ENCODE results near the gene AIG1.
A peak's percentile ranks its signal among the peaks of the same experiment; 100 is the strongest.

The AIG1 gene

GRCh38 chr6:143093290-143093689, 32.6 kb downstream of the AIG1 start:
- peaks cover 11% of the 10 kb centered on the region; the same call in 1 of the 2 replicates for H3F3A ChIP-seq (ENCODE audit: insufficient read depth, low read length)
- H3K9ac ChIP-seq (ENCODE audit: low read length): no peak overlapping the region
- H3K4me2 ChIP-seq (ENCODE audit: low read depth, low read length): no peak overlapping the region
- H3K27ac ChIP-seq (ENCODE audit: low read length): no peak overlapping the region
- H3K27me3 ChIP-seq (replicated peaks; ENCODE audit: insufficient read depth, low read length): no peaks in the 10 kb centered on the region
- DNase-seq: no peak
- H3K36me3 ChIP-seq (replicated peaks; ENCODE audit: insufficient read depth, low read length): no peaks in the 10 kb centered on the region
- H2AFZ ChIP-seq (ENCODE audit: low read length): no peak overlapping the region
- no peaks in the 10 kb centered on the region for H3K9me2 ChIP-seq (replicated peaks; ENCODE audit: insufficient read depth, low read length)
- H3K79me2 ChIP-seq (ENCODE audit: low read length): no peaks in the 10 kb centered on the region
- no peak overlapping the region for H3K4me3 ChIP-seq (ENCODE audit: low read length)
- peaks cover 14% of the 10 kb centered on the region; the same call in 1 of the 2 replicates for H3K4me1 ChIP-seq (ENCODE audit: low read length)
- no peaks in the 10 kb centered on the region for H3K9me3 ChIP-seq (replicated peaks; ENCODE audit: insufficient read depth, low read length)
- no peaks in the 10 kb centered on the region for H4K20me1 ChIP-seq (ENCODE audit: insufficient read depth, low read length)
- TF ChIP-seq CTCF (IDR thresholded peaks at IDR 0.05; ENCODE audit: low read length) (no peak), EZH2 (optimal IDR thresholded peaks at IDR 0.05; ENCODE audit: low read depth, low read length) (no peak)

GRCh38 chr6:143096403-143096802, 35.7 kb downstream of the AIG1 start:
- H2AFZ ChIP-seq (ENCODE audit: low read length): no peak overlapping the region
- peaks cover 11% of the 10 kb centered on the region; the same call in 1 of the 2 replicates for H3F3A ChIP-seq (ENCODE audit: insufficient read depth, low read length)
- no peak overlapping the region for H3K27ac ChIP-seq (ENCODE audit: low read length)
- DNase-seq: no peak
- H3K9me2 ChIP-seq (replicated peaks; ENCODE audit: insufficient read depth, low read length): no peaks in the 10 kb centered on the region
- TF ChIP-seq CTCF (IDR thresholded peaks at IDR 0.05; ENCODE audit: low read length) (no peak), EZH2phosphoT487 (IDR thresholded peaks at IDR 0.05; ENCODE audit: low read length) (no peak)
- H3K4me2 ChIP-seq (ENCODE audit: low read depth, low read length): no peak overlapping the region
- no peak overlapping the region for H3K4me3 ChIP-seq (ENCODE audit: low read length)
- H3K27me3 ChIP-seq (replicated peaks; ENCODE audit: insufficient read depth, low read length): no peaks in the 10 kb centered on the region
- no peaks in the 10 kb centered on the region for H3K36me3 ChIP-seq (replicated peaks; ENCODE audit: insufficient read depth, low read length)
- H3K4me1 ChIP-seq (ENCODE audit: low read length): peaks cover 18% of the 10 kb centered on the region; the same call in 1 of the 2 replicates
- H3K9ac ChIP-seq (ENCODE audit: low read length): no peak overlapping the region
- H3K9me3 ChIP-seq (replicated peaks; ENCODE audit: insufficient read depth, low read length): no peaks in the 10 kb centered on the region
- no peaks in the 10 kb centered on the region for H4K20me1 ChIP-seq (ENCODE audit: insufficient read depth, low read length)
- no peaks in the 10 kb centered on the region for H3K79me2 ChIP-seq (ENCODE audit: low read length)

- TF ChIP-seq EZH2phosphoT487 (IDR thresholded peaks at IDR 0.05; ENCODE audit: low read length) (no peak), EZH2 (optimal IDR thresholded peaks at IDR 0.05; ENCODE audit: low read depth, low read length) (no peak), CTCF (IDR thresholded peaks at IDR 0.05; ENCODE audit: low read length) (no peak)
- Histone ChIP-seq H3K4me1 (ENCODE audit: low read length) (peaks cover 18% of the 10 kb centered on the region; the same call in 1 of the 2 replicates), H3K36me3 (replicated peaks; ENCODE audit: insufficient read depth, low read length) (no peaks in the 10 kb centered on the region), H3K4me2 (ENCODE audit: low read depth, low read length) (peak overlapping the region; percentile 60), H4K20me1 (ENCODE audit: insufficient read depth, low read length) (no peaks in the 10 kb centered on the region), H3K27me3 (replicated peaks; ENCODE audit: insufficient read depth, low read length) (no peaks in the 10 kb centered on the region), H3K9me3 (replicated peaks; ENCODE audit: insufficient read depth, low read length) (no peaks in the 10 kb centered on the region), H3K79me2 (ENCODE audit: low read length) (no peaks in the 10 kb centered on the region), H3F3A (ENCODE audit: insufficient read depth, low read length) (peaks cover 11% of the 10 kb centered on the region; the same call in 1 of the 2 replicates), H3K27ac (ENCODE audit: low read length) (peak overlapping the region; percentile 69; the same call in 1 of the 2 replicates), H3K9ac (ENCODE audit: low read length) (no peak overlapping the region; the same call in 1 of the 2 replicates), H3K4me3 (ENCODE audit: low read length) (peak overlapping the region; percentile 44), H3K9me2 (replicated peaks; ENCODE audit: insufficient read depth, low read length) (no peaks in the 10 kb centered on the region), H2AFZ (ENCODE audit: low read length) (no peak overlapping the region)
- peak; percentile 61 for DNase-seq
Measured at GRCh38 chr6:143097224-143097795, 36.6 kb downstream of the AIG1 start.

Data from MM.1S (cell line).